HT1080 (cell line): ENCODE data around the gene PRH1. TPM values are rescaled to one million over a fixed set of nuclear protein-coding genes. Genes with fewer than 3 reads are reported as not detected.

Source experiments
- DNase-seq: peaks from one replicate; pipeline ENCODE4 v3.0.0-alpha.2; 2015; ENCODE audit warnings: low read depth
- polyA plus RNA-seq, 2 experiments: library from polyadenylated mRNA; depleted of rRNA; stranded (reverse); fragments of >200 nt; gene quantifications; 2 replicates each; pipeline ENCODE4 v1.2.3, GENCODE V29; 2015
- total RNA-seq: library from RNA; depleted of rRNA; stranded (reverse); fragments of >200 nt; shearing (Covaris generic); gene quantifications from 2 replicates; pipeline ENCODE4 v1.2.3, GENCODE V29; 2014; rRNA removed

PRH1 gene
- 7.9 and 8.7 TPM in 2 replicates for total RNA-seq
- 3.7 and 7.0 TPM in 2 replicates for polyA plus RNA-seq (2015; cell fraction: cytosol; rRNA removed)
- 5.4 and 7.1 TPM in 2 replicates for polyA plus RNA-seq (2015; cell fraction: nucleus; rRNA removed)

GRCh38 chr12:10884086-10884725, at the start of gene PRH1:
TSS of gene PRH1 (minus strand) at chr12:10884255. CDS start at chr12:10884217, 38 bp downstream.
- DNase-seq, result no peak

- DNase-seq, result no peak
Measured at GRCh38 chr12:10928746-10929286, 44.8 kb upstream of the PRH1 start, which contains the start of gene PRH2. TSS of gene PRH2 (plus strand) at chr12:10929236. CDS start at chr12:10929274, 38 bp downstream.

GRCh38 chr12:10926269-10926668, 42.2 kb upstream of the PRH1 start:
- no peak for DNase-seq

GRCh38 chr12:10919809-10920208, 35.8 kb upstream of the PRH1 start:
- DNase-seq, result no peak

- no peak for DNase-seq
Measured at GRCh38 chr12:10910380-10910779, 26.3 kb upstream of the PRH1 start.

GRCh38 chr12:10909462-10909861, 25.4 kb upstream of the PRH1 start, which contains the start of gene TAS2R13:
TSS of gene TAS2R13 (minus strand) at chr12:10909562. CDS start at chr12:10909298, 264 bp downstream.
- no peak for DNase-seq

GRCh38 chr12:10904686-10905085, 20.6 kb upstream of the PRH1 start:
- DNase-seq, result no peak

- peak; percentile 39 for DNase-seq
Measured at GRCh38 chr12:10901427-10901826, 17.4 kb upstream of the PRH1 start.

GRCh38 chr12:10900972-10901371, 16.9 kb upstream of the PRH1 start:
- DNase-seq, result no peak

- DNase-seq, result no peak
Measured at GRCh38 chr12:10900530-10900929, 16.5 kb upstream of the PRH1 start.

- no peak for DNase-seq
Measured at GRCh38 chr12:10896854-10897253, 12.8 kb upstream of the PRH1 start.

- no peak for DNase-seq
Measured at GRCh38 chr12:10891937-10892336, 7.9 kb upstream of the PRH1 start.

- DNase-seq, result no peak
Measured at GRCh38 chr12:10889226-10889625, 5.2 kb upstream of the PRH1 start.

- no peak for DNase-seq
Measured at GRCh38 chr12:10873378-10873777, 10.7 kb downstream of the PRH1 start.

GRCh38 chr12:10867381-10867780, 16.7 kb downstream of the PRH1 start:
- no peak for DNase-seq

- no peak for DNase-seq
Measured at GRCh38 chr12:10863512-10864218, 20.4 kb downstream of the PRH1 start.

GRCh38 chr12:10861366-10861765, 22.7 kb downstream of the PRH1 start:
- peak; percentile 31 for DNase-seq

- DNase-seq, result no peak
Measured at GRCh38 chr12:10855807-10856206, 28.2 kb downstream of the PRH1 start.

GRCh38 chr12:10853776-10854175, 30.3 kb downstream of the PRH1 start:
- no peak for DNase-seq

GRCh38 chr12:10851243-10851858, 32.7 kb downstream of the PRH1 start:
- DNase-seq, result no peak

- DNase-seq, result peak; percentile 94
Measured at GRCh38 chr12:10849425-10849878, 34.6 kb downstream of the PRH1 start, which contains the start of gene PRR4. TSS of gene PRR4 (minus strand) at chr12:10849475. CDS start at chr12:10849437, 38 bp downstream.

- DNase-seq, result no peak
Measured at GRCh38 chr12:10847744-10848143, 36.3 kb downstream of the PRH1 start.
